ENCODE data around the gene IQGAP3.
"Not testable (repeated sequence)": the region's sequence is repeated elsewhere in the genome, so short reads cannot be mapped to it uniquely, and the experiment has no call there.

IQGAP3 gene, protein sequence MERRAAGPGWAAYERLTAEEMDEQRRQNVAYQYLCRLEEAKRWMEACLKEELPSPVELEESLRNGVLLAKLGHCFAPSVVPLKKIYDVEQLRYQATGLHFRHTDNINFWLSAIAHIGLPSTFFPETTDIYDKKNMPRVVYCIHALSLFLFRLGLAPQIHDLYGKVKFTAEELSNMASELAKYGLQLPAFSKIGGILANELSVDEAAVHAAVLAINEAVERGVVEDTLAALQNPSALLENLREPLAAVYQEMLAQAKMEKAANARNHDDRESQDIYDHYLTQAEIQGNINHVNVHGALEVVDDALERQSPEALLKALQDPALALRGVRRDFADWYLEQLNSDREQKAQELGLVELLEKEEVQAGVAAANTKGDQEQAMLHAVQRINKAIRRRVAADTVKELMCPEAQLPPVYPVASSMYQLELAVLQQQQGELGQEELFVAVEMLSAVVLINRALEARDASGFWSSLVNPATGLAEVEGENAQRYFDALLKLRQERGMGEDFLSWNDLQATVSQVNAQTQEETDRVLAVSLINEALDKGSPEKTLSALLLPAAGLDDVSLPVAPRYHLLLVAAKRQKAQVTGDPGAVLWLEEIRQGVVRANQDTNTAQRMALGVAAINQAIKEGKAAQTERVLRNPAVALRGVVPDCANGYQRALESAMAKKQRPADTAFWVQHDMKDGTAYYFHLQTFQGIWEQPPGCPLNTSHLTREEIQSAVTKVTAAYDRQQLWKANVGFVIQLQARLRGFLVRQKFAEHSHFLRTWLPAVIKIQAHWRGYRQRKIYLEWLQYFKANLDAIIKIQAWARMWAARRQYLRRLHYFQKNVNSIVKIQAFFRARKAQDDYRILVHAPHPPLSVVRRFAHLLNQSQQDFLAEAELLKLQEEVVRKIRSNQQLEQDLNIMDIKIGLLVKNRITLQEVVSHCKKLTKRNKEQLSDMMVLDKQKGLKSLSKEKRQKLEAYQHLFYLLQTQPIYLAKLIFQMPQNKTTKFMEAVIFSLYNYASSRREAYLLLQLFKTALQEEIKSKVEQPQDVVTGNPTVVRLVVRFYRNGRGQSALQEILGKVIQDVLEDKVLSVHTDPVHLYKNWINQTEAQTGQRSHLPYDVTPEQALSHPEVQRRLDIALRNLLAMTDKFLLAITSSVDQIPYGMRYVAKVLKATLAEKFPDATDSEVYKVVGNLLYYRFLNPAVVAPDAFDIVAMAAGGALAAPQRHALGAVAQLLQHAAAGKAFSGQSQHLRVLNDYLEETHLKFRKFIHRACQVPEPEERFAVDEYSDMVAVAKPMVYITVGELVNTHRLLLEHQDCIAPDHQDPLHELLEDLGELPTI (N-terminal part only)

DNA sequence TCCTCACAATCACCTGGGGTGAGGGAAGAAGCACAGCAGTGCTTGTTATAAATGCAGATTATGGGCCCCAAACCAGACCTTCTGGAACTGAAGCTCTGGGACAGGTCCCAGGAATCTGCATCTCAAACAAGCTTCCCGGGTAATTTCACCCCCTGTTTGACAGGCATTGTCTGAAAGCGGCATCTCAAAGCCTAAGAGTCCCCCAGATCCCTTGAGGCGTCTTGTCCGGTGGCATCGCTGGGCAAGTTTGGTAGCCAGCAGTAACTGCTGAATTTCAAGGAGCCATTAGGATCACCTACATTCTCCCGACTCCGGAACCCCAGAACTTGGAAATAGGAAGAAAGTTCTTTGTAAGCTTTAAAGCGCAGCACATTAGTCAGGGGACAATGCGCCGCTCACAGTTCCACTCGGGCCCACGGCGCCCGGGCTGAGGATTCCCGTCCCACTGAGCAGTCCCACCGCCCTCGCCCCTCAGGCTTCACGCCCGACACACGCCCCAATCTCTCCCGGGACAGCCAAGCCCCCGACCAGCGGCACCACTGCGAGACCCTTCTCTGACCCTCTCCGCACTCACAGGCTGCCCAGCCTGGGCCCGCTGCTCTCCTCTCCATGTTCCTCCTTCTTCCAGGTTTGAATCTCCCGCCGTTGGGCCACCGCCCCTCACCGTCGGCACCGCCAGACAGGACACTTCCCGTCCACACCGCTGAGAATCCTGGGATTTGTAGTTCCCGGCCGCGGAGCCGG, at the start of gene IQGAP3:
Gene IQGAP3, minus strand, starts transcription at position 647 of the 744 bp plus-strand sequence. Its CDS starts 36 bp downstream, at position 611.
- peak; percentile 90 for DNase-seq

DNA sequence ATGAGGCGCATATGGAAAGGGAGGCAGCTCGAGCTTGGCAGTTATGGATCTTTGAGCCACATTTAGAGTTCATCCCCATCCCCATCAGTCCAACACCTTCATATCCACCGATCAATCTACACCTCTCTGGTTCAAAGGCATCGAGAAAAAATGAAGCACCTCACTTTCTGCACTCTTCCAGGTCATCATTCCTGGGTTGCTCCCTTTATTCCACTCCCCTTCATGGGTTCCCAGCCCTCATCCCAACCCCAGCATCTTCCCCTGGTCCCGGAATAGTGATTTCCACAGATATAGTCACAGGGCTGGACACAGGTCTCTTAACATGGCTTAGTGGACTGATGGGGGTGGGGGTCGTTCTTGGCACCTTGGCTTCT, 47.2 kb upstream of the IQGAP3 start:
- DNase-seq: no peak

DNA sequence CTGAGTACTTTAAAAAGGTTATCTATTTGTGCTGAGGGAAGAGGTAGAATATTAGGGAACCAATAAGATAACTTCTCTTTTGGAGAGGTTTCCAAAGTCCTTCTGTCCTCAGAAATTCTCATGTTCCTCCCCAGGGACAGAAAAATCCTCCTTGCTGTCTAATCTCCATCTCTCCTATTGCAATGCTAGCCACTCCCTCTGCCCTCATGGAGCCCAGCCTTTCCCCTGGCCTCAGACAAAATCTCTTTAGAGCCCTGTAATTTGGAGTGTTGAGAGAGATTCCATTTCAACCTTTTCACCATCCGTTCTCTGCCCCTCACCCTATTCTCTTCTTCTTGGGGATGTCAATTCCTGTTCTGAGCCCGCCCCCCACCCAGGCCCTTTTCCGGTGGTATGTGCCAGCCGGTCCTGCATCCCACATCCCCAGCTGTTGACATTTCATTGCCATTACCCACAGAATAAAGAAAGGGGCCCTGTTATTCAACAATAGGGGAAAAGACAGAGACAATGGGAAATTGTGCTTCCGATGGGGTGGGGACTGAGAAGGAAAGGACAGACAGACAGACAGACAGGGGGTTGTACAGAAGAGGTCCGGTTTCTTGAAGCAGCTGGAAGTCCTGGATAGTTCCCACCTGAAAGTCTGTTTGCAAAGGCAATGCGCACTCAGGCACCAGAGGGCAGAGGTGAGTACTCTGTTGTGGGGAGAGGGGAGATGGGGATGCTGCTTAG, 46.7 kb upstream of the IQGAP3 start, which contains the start of gene HAPLN2:
Gene HAPLN2, plus strand, starts transcription at position 563 of the 729 bp plus-strand sequence. CDS start 4,076 bp downstream, outside the sequence.
- DNase-seq: peak; percentile 28

DNA sequence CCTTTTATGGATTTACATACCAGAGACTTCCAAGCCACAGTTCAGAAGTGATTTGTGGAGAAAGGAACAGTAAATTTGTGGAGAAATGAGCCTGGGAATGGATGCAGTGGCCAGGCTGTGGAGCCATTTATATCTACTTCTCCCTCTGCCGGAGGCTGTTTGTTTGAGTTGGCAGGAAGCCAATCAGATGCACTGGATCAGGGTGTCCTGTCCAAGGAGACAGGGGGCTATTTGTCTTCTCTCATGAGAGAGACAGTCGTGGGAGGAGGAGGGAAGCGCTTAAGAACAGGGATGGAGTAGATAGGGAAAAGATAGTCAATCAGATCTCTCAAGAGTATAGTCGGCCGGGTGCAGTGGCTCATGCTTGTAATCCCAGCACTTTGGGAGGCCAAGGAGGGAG, 44.1 kb upstream of the IQGAP3 start:
- peak; percentile 87 for DNase-seq

DNA sequence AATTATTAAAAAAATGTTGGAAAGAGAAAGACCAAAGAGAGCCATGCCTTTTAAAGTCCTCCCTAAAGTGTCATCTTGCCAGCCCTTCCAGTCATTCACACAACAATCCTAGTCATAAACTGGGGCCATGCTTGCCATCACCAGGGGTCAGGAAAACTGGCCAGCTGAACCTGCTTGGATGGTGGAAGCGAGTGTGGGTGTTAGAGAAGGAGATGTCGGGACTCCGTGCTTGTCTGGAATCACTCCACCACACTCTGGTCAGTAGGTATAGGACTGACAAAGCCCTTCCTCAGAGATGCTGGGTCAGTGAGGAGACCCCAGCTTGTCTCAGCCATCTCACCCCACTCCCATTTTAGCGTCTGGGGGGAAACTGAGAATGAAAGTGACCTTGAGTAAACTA, 43.6 kb upstream of the IQGAP3 start:
- DNase-seq: peak; percentile 58

DNA sequence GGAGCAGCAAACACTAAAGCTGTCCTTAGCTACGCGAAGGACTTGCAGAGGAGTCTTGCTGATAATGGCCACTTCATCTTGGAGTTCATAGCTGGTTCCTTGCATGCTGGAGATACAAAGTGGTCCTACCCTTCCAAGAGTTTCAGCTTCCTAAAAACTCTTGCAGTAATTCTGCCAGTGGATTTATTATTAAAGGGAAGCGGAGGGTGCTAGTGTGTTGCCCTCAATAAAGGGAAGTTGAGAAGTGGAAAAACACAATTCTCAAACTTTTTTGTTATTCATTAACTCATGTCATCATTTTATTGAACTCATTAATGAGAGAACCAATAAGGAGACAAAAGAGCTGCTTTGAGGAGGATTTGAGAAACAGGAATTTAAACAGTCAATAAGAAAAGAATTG, 40.3 kb upstream of the IQGAP3 start:
- no peak for DNase-seq

DNA sequence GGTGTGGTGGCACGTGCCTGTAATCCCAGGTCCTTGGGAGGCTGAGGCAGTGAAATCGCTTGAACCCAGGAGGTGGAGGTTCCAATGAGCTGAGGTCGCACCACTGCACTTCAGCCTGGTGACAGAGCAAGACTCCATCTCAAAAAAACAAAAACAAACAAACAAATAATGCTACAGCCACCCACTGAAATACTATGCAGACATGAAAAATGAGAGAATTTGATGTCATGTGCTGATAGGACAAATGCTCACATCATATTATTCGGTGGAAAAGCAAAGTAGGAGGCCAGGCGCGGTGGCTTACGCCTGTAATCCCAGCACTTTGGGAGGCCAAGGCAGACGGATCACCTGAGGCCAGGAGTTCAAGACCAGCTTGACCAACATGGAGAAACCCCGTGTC, 37.7 kb upstream of the IQGAP3 start:
- not testable (repeated sequence) for DNase-seq

DNA sequence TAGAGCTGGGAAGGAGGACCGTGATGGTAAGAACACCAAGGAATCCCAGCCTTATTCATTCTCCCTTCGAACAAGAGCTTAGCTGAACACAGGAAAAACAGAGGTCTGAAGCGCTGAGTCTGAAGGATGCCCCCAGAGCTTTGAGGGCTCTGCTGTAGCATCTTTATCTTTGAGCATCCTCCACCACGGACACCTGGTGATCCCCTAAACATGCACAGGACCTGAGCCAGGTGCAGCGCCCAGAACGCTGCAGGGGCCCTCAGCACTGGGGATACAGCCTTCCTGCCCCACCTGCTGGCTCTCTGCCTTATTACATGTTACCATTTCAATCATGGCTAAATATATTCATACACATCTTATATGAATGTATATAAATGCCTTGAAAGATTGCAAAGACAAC, 36.6 kb upstream of the IQGAP3 start:
- DNase-seq: peak; percentile 25

DNA sequence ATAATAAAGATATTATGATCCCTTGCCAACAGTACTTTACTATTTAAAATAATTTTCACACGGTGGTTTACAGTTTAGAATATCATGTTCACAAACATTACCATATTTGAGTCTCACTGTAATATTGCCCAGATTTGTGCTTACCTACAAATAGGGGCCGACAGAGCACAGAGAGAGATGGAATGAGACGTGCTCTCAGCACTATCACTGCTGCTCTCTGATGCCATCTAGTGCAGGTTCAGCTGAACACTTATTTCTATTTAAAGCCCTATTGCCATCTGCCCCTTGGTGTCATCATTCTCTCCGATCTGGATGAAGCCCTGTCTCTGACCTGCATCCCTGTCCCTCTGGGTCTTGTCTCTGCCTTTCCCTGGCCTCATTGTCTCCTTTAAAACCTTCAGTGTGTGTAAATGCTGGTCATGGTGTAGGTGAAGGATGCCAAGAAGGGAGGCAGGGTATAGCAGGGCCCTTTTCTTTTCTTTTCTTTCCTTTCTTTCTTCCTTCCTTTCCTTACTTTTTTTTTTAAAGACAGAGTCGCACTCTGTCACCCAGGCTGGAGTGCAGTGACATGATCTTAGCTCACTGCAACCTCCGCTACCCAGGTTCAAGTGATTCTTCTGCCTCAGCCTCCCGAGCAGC, 35.8 kb upstream of the IQGAP3 start:
- DNase-seq: peak; percentile 84

DNA sequence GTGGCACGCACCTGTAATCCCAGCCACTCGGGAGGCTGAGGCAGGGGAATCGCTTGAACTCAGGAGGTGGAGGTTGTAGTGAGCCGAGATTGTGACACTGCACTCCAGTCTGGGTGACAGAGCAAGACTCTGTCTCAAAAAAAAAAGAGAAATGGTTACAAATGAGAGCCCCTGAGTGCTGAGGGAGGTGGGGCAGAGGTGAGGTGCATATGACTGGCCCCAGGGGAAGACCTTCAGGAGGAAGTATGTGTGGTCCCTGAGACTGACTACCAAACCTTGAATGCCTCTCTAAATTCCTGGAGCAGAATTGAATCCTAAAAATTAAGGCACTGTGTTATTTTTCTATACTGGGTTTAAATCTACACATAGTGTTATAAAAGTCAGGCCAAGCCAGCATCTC, 35.0 kb upstream of the IQGAP3 start:
- DNase-seq: not testable (repeated sequence)

DNA sequence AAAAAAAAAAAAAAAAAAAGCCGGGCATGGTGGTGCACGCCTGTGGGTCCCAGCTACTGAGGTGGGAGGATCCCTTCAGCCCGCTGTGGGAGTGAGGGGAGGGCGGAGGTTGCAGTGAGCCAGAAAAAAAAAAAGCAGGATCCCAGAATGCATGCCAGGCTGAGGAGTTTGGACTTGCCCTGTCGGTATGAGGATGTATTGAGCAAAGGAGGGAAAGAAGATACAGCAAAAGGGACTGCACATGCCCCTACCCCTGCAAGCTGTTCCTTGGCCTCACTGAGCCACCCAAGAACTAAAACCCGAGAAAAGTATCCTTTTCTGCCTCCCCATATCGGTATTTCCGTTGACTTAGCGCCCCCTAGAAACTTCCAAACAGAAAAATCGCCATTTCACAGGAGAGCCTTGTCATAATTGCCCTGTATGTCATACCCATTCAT, 30.2 kb upstream of the IQGAP3 start:
- peak; percentile 25 for DNase-seq

DNA sequence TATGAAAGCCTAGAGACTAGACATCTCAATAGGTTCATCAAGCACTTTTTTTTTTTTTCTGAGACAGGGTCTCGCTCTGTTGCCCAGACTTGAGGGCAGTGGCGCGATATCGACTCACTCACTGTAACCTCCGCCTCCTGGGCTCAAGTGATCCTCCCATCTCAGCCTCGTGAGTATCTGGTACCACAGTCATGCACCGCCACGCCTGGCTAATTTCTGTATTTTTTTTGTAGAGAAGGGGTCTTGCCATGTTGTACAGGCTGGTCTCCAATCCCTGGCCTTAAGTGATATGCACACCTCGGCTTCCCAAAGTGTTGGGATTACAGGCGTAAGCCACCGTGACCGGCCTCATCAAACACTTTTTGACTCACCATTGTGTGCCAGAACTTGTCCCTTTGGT, 29.5 kb upstream of the IQGAP3 start:
- DNase-seq: no peak

DNA sequence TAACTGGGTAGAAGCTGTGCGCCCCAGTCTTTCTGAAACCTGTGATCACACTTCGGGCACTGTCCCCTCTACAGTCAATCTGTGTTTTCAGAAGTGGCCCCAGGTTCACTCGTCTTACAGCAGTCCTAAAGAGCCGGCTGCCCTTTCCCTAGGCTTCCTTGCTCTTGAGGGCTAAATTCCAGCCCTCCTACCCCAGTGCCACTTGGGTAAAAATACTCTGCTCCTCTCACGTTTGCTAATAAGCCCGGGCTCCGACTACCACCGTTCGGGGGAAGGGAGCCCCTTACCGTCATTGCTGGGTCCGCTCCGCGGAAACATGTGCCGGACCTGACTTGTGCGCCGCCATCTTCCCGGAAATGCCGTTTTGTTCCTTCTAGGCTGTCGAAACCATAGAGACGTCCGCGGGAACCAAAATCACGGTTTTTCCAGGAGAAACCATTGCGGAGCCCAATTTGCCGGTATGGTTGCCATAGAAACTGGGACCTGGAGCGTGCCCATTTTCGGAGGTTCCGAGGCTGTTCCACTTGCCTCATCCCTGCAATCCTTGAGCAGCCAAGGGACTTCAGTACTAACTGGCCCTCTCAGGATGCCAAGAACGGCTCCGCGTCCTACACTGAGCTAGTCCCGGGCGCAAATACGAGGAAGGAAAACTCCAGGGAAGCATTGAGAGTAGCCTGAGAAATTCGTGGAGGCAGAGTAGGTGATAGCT, 28.9 kb upstream of the IQGAP3 start, which contains the start of gene GPATCH4:
Gene GPATCH4, minus strand, starts transcription at position 358 of the 709 bp plus-strand sequence.
- DNase-seq: peak; percentile 91

DNA sequence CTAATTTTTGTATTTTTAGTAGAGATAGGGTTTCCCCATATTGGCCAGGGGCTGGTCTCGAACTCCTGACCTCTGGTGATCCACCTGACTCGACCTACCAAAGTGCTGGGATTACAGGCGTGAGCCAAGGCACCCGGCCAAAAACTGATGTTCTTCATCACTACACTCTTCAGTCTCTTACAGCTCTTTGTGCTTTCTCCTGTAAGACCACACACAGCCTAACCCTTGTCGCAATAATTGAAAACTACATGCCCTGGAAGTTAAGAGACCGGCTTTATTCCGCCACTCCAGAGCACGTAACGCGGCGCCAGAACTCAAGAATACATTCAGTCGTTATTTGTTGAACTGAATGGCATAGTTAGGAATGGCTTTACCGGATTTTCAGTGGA, 28.4 kb upstream of the IQGAP3 start:
- no peak for DNase-seq

DNA sequence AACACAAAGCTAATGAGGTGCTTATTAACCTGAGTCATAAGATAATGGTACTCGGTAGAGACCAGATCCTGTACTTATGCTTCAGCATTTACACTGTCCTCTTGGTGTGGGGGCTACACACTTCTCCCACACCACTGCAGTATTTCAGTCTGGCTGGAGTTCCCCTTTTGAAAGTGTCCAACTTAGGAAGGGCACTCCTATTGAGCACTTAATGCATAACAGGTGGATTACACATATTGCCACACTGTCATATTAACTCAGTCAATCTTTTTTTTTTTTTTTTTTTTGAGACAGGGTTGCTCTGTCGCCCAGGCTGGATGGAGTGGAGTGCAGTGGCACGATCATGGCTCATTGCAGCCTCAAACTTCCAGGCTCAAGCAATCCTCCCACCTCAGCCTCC, 27.4 kb upstream of the IQGAP3 start:
- DNase-seq: no peak

DNA sequence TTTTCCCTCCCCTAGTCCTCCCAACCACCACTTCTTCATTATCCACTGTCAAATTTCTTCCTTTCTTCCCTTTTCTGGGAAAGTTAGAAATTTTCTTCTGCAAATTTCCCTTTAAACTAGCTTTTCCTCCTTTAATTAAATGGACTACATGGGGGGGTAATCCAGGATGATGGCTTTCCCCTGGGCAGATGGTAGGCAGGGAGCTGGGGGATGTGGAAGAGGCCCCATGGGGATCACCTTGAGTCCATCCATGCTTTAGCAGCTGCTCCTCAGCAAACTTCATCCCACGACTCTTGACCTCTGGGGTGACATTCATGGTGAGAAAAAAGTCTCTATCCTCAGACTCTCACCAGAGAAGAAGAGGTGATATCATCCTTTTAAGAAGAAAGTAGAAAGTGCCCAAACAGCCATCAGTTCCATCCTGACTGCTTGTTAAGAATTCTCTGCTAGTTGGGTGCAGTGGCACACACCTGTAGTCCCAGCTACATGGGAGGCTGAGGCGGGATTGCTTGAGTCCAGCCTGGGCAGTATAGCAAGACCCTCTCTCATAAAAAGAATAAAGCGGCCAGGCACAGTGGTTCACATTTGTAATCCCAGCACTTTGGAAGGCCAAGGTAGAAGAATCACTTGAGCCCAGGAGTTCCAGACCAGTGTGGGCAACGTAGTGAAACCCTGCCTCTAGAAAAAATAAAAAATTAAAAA, 26.5 kb upstream of the IQGAP3 start:
- DNase-seq: no peak

DNA sequence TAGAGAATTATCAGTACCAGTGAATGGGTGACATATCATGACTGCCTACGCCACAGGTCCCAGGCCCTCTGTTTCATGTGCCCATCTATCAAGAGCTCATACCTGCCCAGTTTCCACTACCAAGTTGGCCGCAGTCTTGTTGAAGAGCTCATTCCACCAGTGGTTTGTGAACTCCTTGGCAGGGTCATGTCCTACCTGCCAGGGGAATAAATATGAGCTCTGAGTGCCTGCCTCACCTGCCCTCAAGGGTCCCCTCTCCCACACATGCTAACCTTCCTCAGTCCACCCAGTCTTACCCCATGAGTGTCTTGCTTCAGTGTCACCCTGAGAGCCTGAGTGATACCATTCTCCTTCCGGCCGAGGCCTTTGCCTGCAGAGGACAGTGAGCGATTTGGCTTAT, 25.8 kb upstream of the IQGAP3 start:
- DNase-seq: no peak

DNA sequence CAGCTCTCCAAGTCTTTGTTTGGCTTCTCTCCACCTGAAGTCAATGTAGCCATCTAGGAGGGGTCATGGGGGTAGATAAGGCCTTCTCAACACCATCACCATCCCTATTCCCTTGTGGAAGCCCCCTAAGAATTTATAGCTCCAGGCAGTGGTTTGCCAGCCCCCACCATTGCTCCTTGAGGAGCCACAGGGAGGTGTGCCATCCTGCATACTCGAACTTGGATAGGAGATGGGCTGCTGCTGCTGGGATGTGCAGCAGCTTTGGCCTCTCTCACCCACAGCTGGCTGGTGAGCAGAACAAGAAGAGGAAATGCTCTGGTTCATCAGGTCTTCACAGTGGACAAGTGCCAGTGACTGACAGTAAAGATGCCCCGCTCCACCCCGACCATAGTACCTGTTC, 24.1 kb upstream of the IQGAP3 start:
- DNase-seq: no peak

DNA sequence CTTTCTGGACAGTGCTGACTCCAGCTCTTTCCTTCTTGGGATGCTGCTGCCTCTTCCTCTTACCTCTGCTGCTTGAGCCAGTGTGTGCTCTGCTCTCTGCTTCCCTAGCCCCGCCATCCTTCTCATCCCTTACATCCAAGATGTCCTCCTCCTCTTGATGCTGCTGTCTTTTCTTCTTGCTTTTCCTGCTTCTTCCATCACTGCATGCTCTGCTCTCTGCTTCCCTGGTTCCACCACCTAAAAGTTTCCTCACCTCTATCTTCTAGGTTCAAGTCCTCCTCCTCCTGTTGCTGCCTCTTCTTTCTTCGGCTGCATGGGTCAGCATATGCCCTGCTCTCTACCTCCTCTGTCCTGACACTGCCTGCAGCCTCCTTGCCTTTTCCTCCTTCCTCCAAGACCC, 22.7 kb upstream of the IQGAP3 start:
- no peak for DNase-seq
